ENCODE data around the gene PPP1CC.
A peak's percentile ranks its signal among the peaks of the same experiment; 100 is the strongest.

Gene PPP1CC

GRCh38 chr12:110754101-110754793 is 11.6 kb upstream of the PPP1CC start:
- Histone ChIP-seq H3K9ac (ENCODE audit: low read length) (no peak overlapping the region), H3K4me1 (ENCODE audit: control insufficient read depth, insufficient read depth, low read length) (no peaks in the 10 kb centered on the region), H3K36me3 (ENCODE audit: control insufficient read depth, insufficient read depth, low read length) (no peaks in the 10 kb centered on the region), H3K27ac (ENCODE audit: low read depth, low read length) (no peak overlapping the region), H3K9me3 (ENCODE audit: control insufficient read depth, insufficient read depth, low read depth, low read length) (no peaks in the 10 kb centered on the region), H3K4me3 (ENCODE audit: low read depth, low read length) (no peak overlapping the region), H3K27me3 (ENCODE audit: control insufficient read depth, insufficient read depth, low read length) (no peaks in the 10 kb centered on the region)

DNA sequence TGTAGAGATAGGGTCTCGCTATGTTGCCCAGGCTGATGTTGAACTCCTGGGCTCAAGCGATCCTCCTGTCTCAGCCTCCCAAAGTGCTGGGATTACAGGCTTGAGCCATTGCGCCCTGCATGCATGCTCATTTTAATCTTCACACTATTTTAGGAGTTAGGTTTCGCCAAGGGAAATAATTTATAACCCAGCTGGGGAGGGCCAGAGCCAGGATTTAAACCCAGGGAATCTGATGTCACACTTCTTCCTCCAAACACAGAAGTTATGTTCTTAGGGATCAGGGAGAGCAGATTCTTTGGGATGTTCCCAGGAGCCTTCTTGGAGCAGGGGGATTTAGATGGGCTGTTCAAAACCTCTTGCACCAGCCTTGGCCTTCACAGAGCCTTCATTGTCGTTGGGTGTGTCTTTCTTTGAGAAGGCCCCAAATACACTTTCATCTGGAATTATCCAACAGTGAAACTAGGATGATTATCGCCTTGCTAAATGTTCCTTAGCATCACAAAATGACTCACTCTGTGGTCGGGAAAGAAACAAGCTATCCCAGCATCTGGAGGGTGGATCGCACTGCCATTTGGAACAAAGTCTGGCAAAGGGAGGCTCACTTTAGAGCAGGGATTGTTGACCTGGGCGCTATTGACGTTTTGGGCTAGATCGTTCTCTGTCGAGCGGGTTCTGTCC is 8.2 kb upstream of the PPP1CC start:
- H3K27ac ChIP-seq (ENCODE audit: low read depth, low read length): no peak overlapping the region
- H3K27me3 ChIP-seq (ENCODE audit: control insufficient read depth, insufficient read depth, low read length): no peaks in the 10 kb centered on the region
- H3K4me1 ChIP-seq (ENCODE audit: control insufficient read depth, insufficient read depth, low read length): no peaks in the 10 kb centered on the region
- H3K4me3 ChIP-seq (ENCODE audit: low read depth, low read length): no peak overlapping the region
- no peaks in the 10 kb centered on the region for H3K36me3 ChIP-seq (ENCODE audit: control insufficient read depth, insufficient read depth, low read length)
- no peak overlapping the region for H3K9ac ChIP-seq (ENCODE audit: low read length)
- H3K9me3 ChIP-seq (ENCODE audit: control insufficient read depth, insufficient read depth, low read depth, low read length): no peaks in the 10 kb centered on the region

DNA sequence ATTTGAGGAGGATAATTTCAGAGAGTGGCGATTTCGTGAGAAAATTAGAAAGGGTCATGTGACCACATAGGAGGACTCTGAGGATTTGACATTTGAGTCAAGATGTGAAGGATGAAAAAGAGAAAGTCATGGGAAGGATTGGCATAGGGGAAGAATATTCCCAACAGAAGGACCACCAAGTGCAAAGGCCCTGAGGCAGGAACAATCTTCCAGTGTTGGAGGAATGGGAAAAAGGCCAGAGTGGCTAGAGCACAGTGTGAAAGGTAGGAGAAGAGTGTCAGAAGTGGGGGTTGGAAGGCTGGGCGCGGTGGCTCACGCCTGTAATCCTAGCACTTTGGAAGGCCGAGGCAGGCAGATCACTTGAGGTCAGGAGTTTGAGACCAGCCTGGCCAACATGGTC is 3.9 kb upstream of the PPP1CC start:
- Histone ChIP-seq H3K27me3 (ENCODE audit: control insufficient read depth, insufficient read depth, low read length) (no peaks in the 10 kb centered on the region), H3K36me3 (ENCODE audit: control insufficient read depth, insufficient read depth, low read length) (no peaks in the 10 kb centered on the region), H3K9ac (ENCODE audit: low read length) (no peak overlapping the region), H3K4me3 (ENCODE audit: low read depth, low read length) (no peak overlapping the region), H3K9me3 (ENCODE audit: control insufficient read depth, insufficient read depth, low read depth, low read length) (no peaks in the 10 kb centered on the region), H3K27ac (ENCODE audit: low read depth, low read length) (no peak overlapping the region), H3K4me1 (ENCODE audit: control insufficient read depth, insufficient read depth, low read length) (peaks cover 5% of the 10 kb centered on the region; the same call in 1 of the 2 replicates)

GRCh38 chr12:110745542-110746284 is 3.0 kb upstream of the PPP1CC start:
- Histone ChIP-seq H3K9me3 (ENCODE audit: control insufficient read depth, insufficient read depth, low read depth, low read length) (no peaks in the 10 kb centered on the region), H3K27ac (ENCODE audit: low read depth, low read length) (no peak overlapping the region), H3K27me3 (ENCODE audit: control insufficient read depth, insufficient read depth, low read length) (no peaks in the 10 kb centered on the region), H3K4me3 (ENCODE audit: low read depth, low read length) (no peak overlapping the region), H3K36me3 (ENCODE audit: control insufficient read depth, insufficient read depth, low read length) (no peaks in the 10 kb centered on the region), H3K4me1 (ENCODE audit: control insufficient read depth, insufficient read depth, low read length) (peaks cover 5% of the 10 kb centered on the region; the same call in 1 of the 2 replicates), H3K9ac (ENCODE audit: low read length) (no peak overlapping the region)

GRCh38 chr12:110744601-110745264 is 2.0 kb upstream of the PPP1CC start:
- Histone ChIP-seq H3K27me3 (ENCODE audit: control insufficient read depth, insufficient read depth, low read length) (no peaks in the 10 kb centered on the region), H3K9ac (ENCODE audit: low read length) (no peak overlapping the region), H3K9me3 (ENCODE audit: control insufficient read depth, insufficient read depth, low read depth, low read length) (no peaks in the 10 kb centered on the region), H3K27ac (ENCODE audit: low read depth, low read length) (no peak overlapping the region), H3K36me3 (ENCODE audit: control insufficient read depth, insufficient read depth, low read length) (no peaks in the 10 kb centered on the region), H3K4me1 (ENCODE audit: control insufficient read depth, insufficient read depth, low read length) (peaks cover 6% of the 10 kb centered on the region; the same call in 1 of the 2 replicates), H3K4me3 (ENCODE audit: low read depth, low read length) (no peak overlapping the region)

DNA sequence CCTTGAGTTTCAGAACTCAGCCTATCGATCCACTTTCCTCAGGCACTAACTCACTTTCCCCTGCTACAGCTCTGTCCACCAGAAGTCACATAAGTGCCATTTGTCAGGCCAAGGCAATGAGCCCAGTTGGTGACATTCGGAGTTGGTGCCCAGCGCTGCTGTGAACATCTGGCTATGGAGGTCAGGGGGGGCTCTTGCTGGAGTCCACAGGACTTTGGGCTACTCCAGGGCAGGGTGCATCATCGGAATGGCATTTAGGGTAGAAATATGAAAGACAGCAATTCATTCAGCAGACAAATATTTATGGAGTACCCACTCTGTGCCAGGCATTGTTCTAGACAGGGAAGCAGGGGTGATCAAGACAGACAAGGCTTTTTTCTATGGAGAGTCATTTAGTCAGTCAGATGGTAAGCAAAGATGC is 1.5 kb upstream of the PPP1CC start:
- Histone ChIP-seq H3K4me3 (ENCODE audit: low read depth, low read length) (peak overlapping the region; percentile 90), H3K36me3 (ENCODE audit: control insufficient read depth, insufficient read depth, low read length) (no peaks in the 10 kb centered on the region), H3K4me1 (ENCODE audit: control insufficient read depth, insufficient read depth, low read length) (peaks cover 10% of the 10 kb centered on the region; the same call in 1 of the 2 replicates), H3K9me3 (ENCODE audit: control insufficient read depth, insufficient read depth, low read depth, low read length) (no peaks in the 10 kb centered on the region), H3K27ac (ENCODE audit: low read depth, low read length) (no peak overlapping the region), H3K27me3 (ENCODE audit: control insufficient read depth, insufficient read depth, low read length) (no peaks in the 10 kb centered on the region), H3K9ac (ENCODE audit: low read length) (peak overlapping the region; percentile 87)

DNA sequence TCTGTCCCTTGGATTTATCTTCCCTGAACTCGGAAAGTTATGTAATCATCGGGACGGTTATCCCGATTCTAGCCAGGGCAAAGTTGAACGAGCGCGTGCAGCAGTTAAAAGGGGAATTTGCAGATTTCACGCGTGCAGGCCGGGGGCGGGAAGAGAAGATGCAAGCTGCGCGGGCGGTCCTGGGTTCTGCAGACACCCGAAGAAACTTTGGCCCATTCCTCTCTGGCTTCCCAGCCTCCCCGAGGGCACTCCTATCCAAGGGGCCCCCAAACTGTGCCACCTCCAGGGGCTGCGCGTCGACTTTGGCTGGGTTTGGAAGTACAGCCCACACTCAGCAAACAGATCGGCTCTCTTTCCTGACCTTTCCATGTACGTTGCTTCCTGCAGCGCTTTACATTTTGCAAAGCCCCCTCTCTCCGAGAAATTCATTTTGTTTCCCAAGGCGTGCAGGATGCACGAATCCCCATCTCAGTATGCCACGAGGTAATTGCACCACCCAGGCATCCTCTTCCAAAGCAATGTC is 941 bp upstream of the PPP1CC start:
- H3K9ac ChIP-seq (ENCODE audit: low read length): peak overlapping the region; percentile 87
- H3K36me3 ChIP-seq (ENCODE audit: control insufficient read depth, insufficient read depth, low read length): no peaks in the 10 kb centered on the region
- peak overlapping the region; percentile 90 for H3K4me3 ChIP-seq (ENCODE audit: low read depth, low read length)
- no peaks in the 10 kb centered on the region for H3K27me3 ChIP-seq (ENCODE audit: control insufficient read depth, insufficient read depth, low read length)
- no peaks in the 10 kb centered on the region for H3K9me3 ChIP-seq (ENCODE audit: control insufficient read depth, insufficient read depth, low read depth, low read length)
- peaks cover 13% of the 10 kb centered on the region for H3K4me1 ChIP-seq (ENCODE audit: control insufficient read depth, insufficient read depth, low read length)
- 0 out of 2 replicates have a peak overlapping the region, but pooled peaks have one; percentile 77 for H3K27ac ChIP-seq (ENCODE audit: low read depth, low read length)

DNA sequence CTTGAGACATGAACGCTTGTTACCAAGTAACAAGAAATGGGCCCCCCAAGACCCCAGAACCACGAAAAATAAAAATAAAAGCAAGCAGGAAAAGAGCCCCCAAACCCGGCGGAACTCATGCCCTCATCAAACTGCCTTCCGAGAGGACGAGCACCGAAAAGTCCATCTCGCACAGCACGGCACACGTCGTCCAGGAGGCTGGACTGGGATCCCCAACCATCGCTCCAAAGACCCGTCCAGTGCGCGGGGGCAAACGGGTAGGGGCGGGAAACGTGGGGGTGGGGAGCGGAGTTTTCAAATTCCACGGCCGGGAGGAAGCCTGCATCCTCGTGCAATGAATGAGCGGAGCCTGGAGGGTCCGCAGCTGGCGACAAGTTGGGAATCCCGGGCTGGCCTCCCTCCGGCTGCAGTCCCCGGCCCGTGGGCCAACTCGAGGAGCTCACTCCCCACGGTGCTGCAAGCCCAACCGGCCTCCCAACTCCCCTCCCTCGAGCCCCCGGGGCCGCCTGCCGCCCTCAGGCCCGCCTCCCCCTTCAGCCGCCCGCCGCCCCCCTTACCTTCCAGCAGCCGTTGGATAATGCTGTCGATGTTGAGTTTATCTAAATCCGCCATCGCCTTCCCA is 484 bp downstream of the PPP1CC start:
- Histone ChIP-seq H3K4me1 (ENCODE audit: control insufficient read depth, insufficient read depth, low read length) (peaks cover 24% of the 10 kb centered on the region), H3K36me3 (ENCODE audit: control insufficient read depth, insufficient read depth, low read length) (peaks cover 7% of the 10 kb centered on the region), H3K27ac (ENCODE audit: low read depth, low read length) (peak overlapping the region; percentile 94), H3K4me3 (ENCODE audit: low read depth, low read length) (peak overlapping the region; percentile 87), H3K27me3 (ENCODE audit: control insufficient read depth, insufficient read depth, low read length) (no peaks in the 10 kb centered on the region), H3K9me3 (ENCODE audit: control insufficient read depth, insufficient read depth, low read depth, low read length) (no peaks in the 10 kb centered on the region), H3K9ac (ENCODE audit: low read length) (peak overlapping the region; percentile 97)

DNA sequence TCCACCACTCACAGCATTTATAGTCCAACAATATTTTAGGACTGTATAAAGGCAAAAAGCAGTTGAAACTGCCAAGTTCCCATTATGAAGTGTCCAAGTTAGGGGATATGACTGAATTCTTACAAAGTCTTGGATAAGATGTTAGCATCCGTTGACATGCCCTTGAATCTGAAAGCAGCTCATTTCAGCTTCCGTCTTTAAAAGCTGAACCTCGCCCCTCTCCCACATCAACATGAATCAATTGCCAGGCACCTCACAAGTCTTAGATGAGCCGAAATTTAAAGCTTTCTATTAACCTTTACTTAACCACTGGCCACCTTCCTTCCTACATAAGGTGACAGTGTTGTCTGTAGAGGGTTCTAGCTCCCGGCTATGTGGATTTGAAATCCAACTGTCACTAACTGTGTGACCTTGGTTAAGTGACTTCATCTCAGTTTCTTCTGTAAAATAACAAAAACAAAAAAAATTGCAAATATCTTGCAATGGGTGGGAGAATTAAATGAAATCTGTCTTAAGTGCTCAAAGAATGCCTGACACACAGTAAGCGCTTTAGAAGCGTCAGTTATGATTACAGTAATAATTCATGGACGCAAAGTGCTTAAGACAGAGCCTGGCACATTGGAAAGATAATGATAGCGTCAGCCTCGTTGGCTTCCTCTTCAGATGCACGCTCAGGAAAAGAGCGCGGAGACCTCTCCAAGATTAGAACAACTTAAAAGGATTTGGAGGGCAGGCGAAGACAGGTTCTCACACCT is 1.2 kb downstream of the PPP1CC start:
- Histone ChIP-seq H3K36me3 (ENCODE audit: control insufficient read depth, insufficient read depth, low read length) (peaks cover 7% of the 10 kb centered on the region), H3K9me3 (ENCODE audit: control insufficient read depth, insufficient read depth, low read depth, low read length) (no peaks in the 10 kb centered on the region), H3K27ac (ENCODE audit: low read depth, low read length) (peak overlapping the region; percentile 94; the same call in 1 of the 2 replicates), H3K9ac (ENCODE audit: low read length) (peak overlapping the region; percentile 97), H3K4me3 (ENCODE audit: low read depth, low read length) (peak overlapping the region; percentile 87), H3K27me3 (ENCODE audit: control insufficient read depth, insufficient read depth, low read length) (no peaks in the 10 kb centered on the region), H3K4me1 (ENCODE audit: control insufficient read depth, insufficient read depth, low read length) (peaks cover 24% of the 10 kb centered on the region)

DNA sequence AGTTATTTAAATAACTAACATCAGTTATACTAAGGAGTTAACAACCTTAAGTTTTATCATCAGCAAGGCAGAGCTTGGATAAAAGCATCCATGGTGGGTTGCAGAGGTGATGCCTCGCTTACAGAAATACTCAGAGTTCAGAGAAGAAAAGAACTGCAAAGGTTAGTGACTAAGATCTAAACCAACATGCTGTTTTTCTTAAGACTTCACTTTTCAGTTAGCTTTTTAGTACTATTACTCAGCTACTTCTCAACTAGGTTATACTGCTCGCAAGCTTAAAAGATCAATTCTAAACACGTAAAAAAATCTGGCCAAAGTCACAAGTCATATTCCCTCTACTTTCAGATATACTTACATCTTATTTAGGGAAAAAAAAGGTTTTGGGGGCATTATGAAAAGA is 2.8 kb downstream of the PPP1CC start:
- Histone ChIP-seq H3K27ac (ENCODE audit: low read depth, low read length) (no peak overlapping the region), H3K9ac (ENCODE audit: low read length) (no peak overlapping the region), H3K9me3 (ENCODE audit: control insufficient read depth, insufficient read depth, low read depth, low read length) (no peaks in the 10 kb centered on the region), H3K27me3 (ENCODE audit: control insufficient read depth, insufficient read depth, low read length) (no peaks in the 10 kb centered on the region), H3K4me3 (ENCODE audit: low read depth, low read length) (peak overlapping the region; percentile 20), H3K4me1 (ENCODE audit: control insufficient read depth, insufficient read depth, low read length) (peaks cover 24% of the 10 kb centered on the region), H3K36me3 (ENCODE audit: control insufficient read depth, insufficient read depth, low read length) (peaks cover 19% of the 10 kb centered on the region)

All from HUES6 (cell line).